Neural cell (in vitro differentiated cells): ENCODE measurements around the gene CACNA1D. TPM values are rescaled to one million over a fixed set of nuclear protein-coding genes. Genes with fewer than 3 reads are reported as not detected.

Experiments used
- H2AFZ ChIP-seq: fragments of 200-600, 300-800 bp; sonication (generic), shearing (Covaris generic); 2 replicates; pipeline ENCODE4 v1.6.0; 2014; ENCODE audit warnings: low read depth, mild to moderate bottlenecking, antibody characterized with exemption, low read length, moderate library complexity
- H3F3A ChIP-seq: fragments of 200-600 bp; shearing (Covaris generic); 2 replicates; pipeline ENCODE4 v1.6.1; 2016; ENCODE audit warnings: mild to moderate bottlenecking, moderate library complexity, mixed read lengths, antibody characterized with exemption, low read length; ENCODE audit not compliant: insufficient read depth, poor library complexity, severe bottlenecking
- H3K27ac ChIP-seq: fragments of 200-600, 300-800 bp; sonication (generic), shearing (Covaris generic); 2 replicates; pipeline ENCODE4 v1.5.1; 2014; ENCODE audit warnings: mild to moderate bottlenecking, low read length, moderate library complexity
- H3K27me3 ChIP-seq: fragments of 300-800, 200-600 bp; sonication (generic), shearing (Covaris generic); 2 replicates; pipeline ENCODE4 v1.6.0; 2014; ENCODE audit warnings: mild to moderate bottlenecking, low read depth, low read length, moderate library complexity; ENCODE audit not compliant: insufficient read depth
- H3K36me3 ChIP-seq: fragments of 300-800, 200-600 bp; sonication (generic), shearing (Covaris generic); 2 replicates; pipeline ENCODE4 v1.5.1; 2014; ENCODE audit warnings: mild to moderate bottlenecking, antibody characterized with exemption, low read length, moderate library complexity; ENCODE audit not compliant: insufficient read depth
- H3K4me2 ChIP-seq: fragments of 300-800, 200-600 bp; sonication (generic), shearing (Covaris generic); 2 replicates; pipeline ENCODE4 v1.6.0; 2014; ENCODE audit warnings: mild to moderate bottlenecking, low read length
- H3K4me3 ChIP-seq: fragments of 300-800, 200-600 bp; sonication (generic), shearing (Covaris generic); 2 replicates; pipeline ENCODE4 v1.5.1; 2014; ENCODE audit warnings: mild to moderate bottlenecking, low read length, moderate library complexity
- H3K79me2 ChIP-seq: fragments of 200-600 bp; shearing (Covaris generic); replicated peaks from 2 replicates; pipeline ENCODE4 v1.6.0; 2014; ENCODE audit warnings: mild to moderate bottlenecking, low read length, moderate library complexity; ENCODE audit not compliant: insufficient read depth
- H3K9ac ChIP-seq: fragments of 300-800, 200-600 bp; sonication (generic), shearing (Covaris generic); 2 replicates; pipeline ENCODE4 v1.6.1; 2016; ENCODE audit warnings: mild to moderate bottlenecking, low read length, mixed read lengths
- H3K9me2 ChIP-seq: fragments of 200-600 bp; shearing (Covaris generic); 2 replicates; pipeline ENCODE4 v1.6.1; 2016; ENCODE audit warnings: mild to moderate bottlenecking, low read length, mixed read lengths; ENCODE audit not compliant: insufficient read depth
- H3K9me3 ChIP-seq: fragments of 200-600, 300-800 bp; sonication (generic), shearing (Covaris generic); 2 replicates; pipeline ENCODE4 v1.6.1; 2016; ENCODE audit warnings: mild to moderate bottlenecking, mixed run types, low read length, moderate library complexity, mixed read lengths
- H4K20me1 ChIP-seq: fragments of 200-600 bp; shearing (Covaris generic); 2 replicates; pipeline ENCODE4 v1.6.1; 2016; ENCODE audit warnings: mild to moderate bottlenecking, mixed run types; ENCODE audit not compliant: insufficient read depth
- CTCF ChIP-seq: fragments of 450-650 bp; IDR thresholded peaks from 2 replicates; pipeline ENCODE4 v1.5.1; 2014; ENCODE audit warnings: antibody characterized with exemption, mild to moderate bottlenecking, moderate library complexity; ENCODE audit not compliant: poor library complexity, severe bottlenecking
- EP300 ChIP-seq: fragments of 450-650 bp; conservative IDR thresholded peaks from 2 replicates; pipeline ENCODE4 v1.6.1; 2014; ENCODE audit warnings: antibody characterized with exemption, mild to moderate bottlenecking, moderate library complexity; ENCODE audit not compliant: poor library complexity, severe bottlenecking
- EZH2 ChIP-seq: fragments of 200-600, 300-800 bp; shearing (Covaris generic), sonication (generic); IDR thresholded peaks from 2 replicates; pipeline ENCODE4 v1.6.1; 2014; ENCODE audit warnings: antibody characterized with exemption, low read length, borderline replicate concordance, mild to moderate bottlenecking; ENCODE audit not compliant: insufficient read depth, poor library complexity, severe bottlenecking
- MXI1 ChIP-seq: fragments of 450-650 bp; conservative IDR thresholded peaks from 2 replicates; pipeline ENCODE4 v1.6.1; 2014; ENCODE audit warnings: antibody characterized with exemption, mild to moderate bottlenecking; ENCODE audit not compliant: poor library complexity, severe bottlenecking
- POLR2AphosphoS5 ChIP-seq: IDR thresholded peaks from 2 replicates; pipeline ENCODE4 v1.6.1; 2012
- RAD21 ChIP-seq: fragments of 450-650 bp; conservative IDR thresholded peaks from 2 replicates; pipeline ENCODE4 v1.6.1; 2014; ENCODE audit warnings: antibody characterized with exemption, mild to moderate bottlenecking, moderate library complexity
- REST ChIP-seq: IDR thresholded peaks from 2 replicates; pipeline ENCODE4 v1.6.1; 2012; ENCODE audit warnings: borderline replicate concordance
- SMC3 ChIP-seq: fragments of 450-650 bp; conservative IDR thresholded peaks from 2 replicates; pipeline ENCODE4 v1.6.1; 2014; ENCODE audit warnings: antibody characterized with exemption, mild to moderate bottlenecking, moderate library complexity; ENCODE audit not compliant: poor library complexity
- TAF1 ChIP-seq: IDR thresholded peaks from 2 replicates; pipeline ENCODE4 v1.6.1; 2012; ENCODE audit warnings: low read depth
- polyA plus RNA-seq: library from polyadenylated mRNA; depleted of rRNA; stranded (reverse); fragments of >200 nt; gene quantifications from 2 replicates; pipeline ENCODE4 v1.2.3, GENCODE V29; 2014

CACNA1D gene
- polyA plus RNA-seq, 1 donor from 2014 or later: 22.5 TPM

GRCh38 chr3:53702776-53703530 lies 208.5 kb downstream of the CACNA1D start:
- Histone ChIP-seq H3K27ac (no peak overlapping the region), H3K9me3 (no peaks in the 10 kb centered on the region), H2AFZ (no peak overlapping the region), H4K20me1 (no peaks in the 10 kb centered on the region), H3K4me3 (no peak overlapping the region), H3K9me2 (no peaks in the 10 kb centered on the region), H3F3A (no peaks in the 10 kb centered on the region), H3K4me2 (no peak overlapping the region), H3K79me2 (no peaks in the 10 kb centered on the region), H3K36me3 (no peaks in the 10 kb centered on the region), H3K27me3 (no peaks in the 10 kb centered on the region), H3K9ac (no peak overlapping the region)
- no peak for TF ChIP-seq POLR2AphosphoS5
- no peak for TF ChIP-seq EZH2
- no peak for TF ChIP-seq CTCF
- TF ChIP-seq MXI1: no peak
- TF ChIP-seq RAD21: no peak
- no peak for TF ChIP-seq EP300
- no peak for TF ChIP-seq SMC3
- TF ChIP-seq TAF1: no peak
- TF ChIP-seq REST: no peak

GRCh38 chr3:53703630-53704362 lies 209.4 kb downstream of the CACNA1D start:
- Histone ChIP-seq H3K27ac (no peak overlapping the region), H2AFZ (no peak overlapping the region), H3F3A (no peaks in the 10 kb centered on the region), H3K9me3 (no peaks in the 10 kb centered on the region), H3K79me2 (no peaks in the 10 kb centered on the region), H3K9ac (no peak overlapping the region), H4K20me1 (no peaks in the 10 kb centered on the region), H3K9me2 (no peaks in the 10 kb centered on the region), H3K4me3 (no peak overlapping the region), H3K27me3 (no peaks in the 10 kb centered on the region), H3K4me2 (no peak overlapping the region), H3K36me3 (no peaks in the 10 kb centered on the region)
- TF ChIP-seq CTCF (no peak), REST (no peak), EZH2 (no peak), MXI1 (no peak), POLR2AphosphoS5 (no peak), TAF1 (no peak), SMC3 (no peak), RAD21 (no peak), EP300 (no peak)
